ENCODE results near the gene FLNB.

DNA sequence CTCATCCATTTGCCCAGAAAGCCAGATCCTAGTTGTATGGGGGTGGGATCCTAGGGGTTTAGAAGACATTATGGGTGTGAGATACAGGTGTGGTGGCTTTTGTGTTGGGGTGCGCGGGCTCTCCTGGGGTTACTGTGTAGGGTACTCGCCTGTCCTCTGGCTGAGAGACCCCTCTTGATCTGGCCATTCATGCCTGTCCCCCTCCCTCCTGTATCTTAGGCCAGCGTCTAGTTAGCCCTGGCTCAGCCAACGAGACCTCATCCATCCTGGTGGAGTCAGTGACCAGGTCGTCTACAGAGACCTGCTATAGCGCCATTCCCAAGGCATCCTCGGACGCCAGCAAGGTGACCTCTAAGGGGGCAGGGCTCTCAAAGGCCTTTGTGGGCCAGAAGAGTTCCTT, 161.1 kb downstream of the FLNB start:
- TF ChIP-seq, protein P1, sequence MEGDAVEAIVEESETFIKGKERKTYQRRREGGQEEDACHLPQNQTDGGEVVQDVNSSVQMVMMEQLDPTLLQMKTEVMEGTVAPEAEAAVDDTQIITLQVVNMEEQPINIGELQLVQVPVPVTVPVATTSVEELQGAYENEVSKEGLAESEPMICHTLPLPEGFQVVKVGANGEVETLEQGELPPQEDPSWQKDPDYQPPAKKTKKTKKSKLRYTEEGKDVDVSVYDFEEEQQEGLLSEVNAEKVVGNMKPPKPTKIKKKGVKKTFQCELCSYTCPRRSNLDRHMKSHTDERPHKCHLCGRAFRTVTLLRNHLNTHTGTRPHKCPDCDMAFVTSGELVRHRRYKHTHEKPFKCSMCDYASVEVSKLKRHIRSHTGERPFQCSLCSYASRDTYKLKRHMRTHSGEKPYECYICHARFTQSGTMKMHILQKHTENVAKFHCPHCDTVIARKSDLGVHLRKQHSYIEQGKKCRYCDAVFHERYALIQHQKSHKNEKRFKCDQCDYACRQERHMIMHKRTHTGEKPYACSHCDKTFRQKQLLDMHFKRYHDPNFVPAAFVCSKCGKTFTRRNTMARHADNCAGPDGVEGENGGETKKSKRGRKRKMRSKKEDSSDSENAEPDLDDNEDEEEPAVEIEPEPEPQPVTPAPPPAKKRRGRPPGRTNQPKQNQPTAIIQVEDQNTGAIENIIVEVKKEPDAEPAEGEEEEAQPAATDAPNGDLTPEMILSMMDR (conservative IDR thresholded peaks at IDR 0.05 in 1 of 2, IDR thresholded peaks at IDR 0.05 in 1 of 2; ENCODE audit: extremely low read depth in 1 of 2, insufficient read depth in 1 of 2, low read depth in 1 of 2, low read length in 2 of 2), result no peak
- TF ChIP-seq EZH2 (IDR thresholded peaks at IDR 0.05; ENCODE audit: borderline replicate concordance, low read length), result no peak

Measured in mammary epithelial cell (primary cell).